Esophagus muscularis mucosa (tissue), 4 donors: ENCODE data around the gene ARHGEF7. TPM values are rescaled to one million over a fixed set of nuclear protein-coding genes. Genes with fewer than 3 reads are reported as not detected.

Experiments
- DNase-seq: peaks from one replicate; pipeline ENCODE4 v3.0.0-alpha.2; 2017; ENCODE audit errors: extremely low spot score
- H3K27ac ChIP-seq, 4 donors: fragments of 200-600 bp; sonication (generic); replicated peaks in 1 of 4; 1 replicate in 3 of 4; 2 replicates in 1 of 4; pipeline ENCODE4 v1.5.1; 2016 to 2019; ENCODE audit warnings: mild to moderate bottlenecking in 1 of 4
- H3K27me3 ChIP-seq, 4 donors: fragments of 200-600 bp; sonication (generic); one replicate each; pipeline versions ENCODE4 v1.5.1 to v1.6.0; 2016 to 2019
- H3K36me3 ChIP-seq, 4 donors: fragments of 200-600 bp; sonication (generic); one replicate each; pipeline ENCODE4 v1.5.1; 2016 to 2019
- H3K4me1 ChIP-seq, 4 donors: fragments of 200-600 bp; sonication (generic); one replicate each; pipeline ENCODE4 v1.5.1; 2016 to 2019
- H3K4me3 ChIP-seq, 4 donors: fragments of 200-600 bp; sonication (generic); 1 replicate in 2 of 4; 2 replicates in 2 of 4; pipeline ENCODE4 v1.5.1; 2016 to 2019; ENCODE audit warnings: mild to moderate bottlenecking in 4 of 4, moderate library complexity in 1 of 4
- H3K9me3 ChIP-seq, 4 donors: fragments of 200-600 bp; sonication (generic); 1 replicate in 3 of 4; 2 replicates in 1 of 4; pipeline ENCODE4 v1.5.1; 2016 to 2019
- EP300 ChIP-seq: sonication (generic); formaldehyde crosslinking; IDR thresholded peaks from one replicate; pipeline ENCODE4 v1.6.1; 2017; ENCODE audit warnings: antibody characterized with exemption
- POLR2A ChIP-seq: fragments of 450-650 bp; IDR thresholded peaks from one replicate; pipeline ENCODE4 v1.6.1; 2017; ENCODE audit warnings: antibody characterized with exemption, moderate library complexity, mild to moderate bottlenecking, low read depth
- POLR2AphosphoS5 ChIP-seq, 2 donors: sonication (generic); formaldehyde crosslinking; IDR thresholded peaks; one replicate each; pipeline ENCODE4 v1.6.1; 2017; ENCODE audit warnings: antibody characterized with exemption in 2 of 2
- WGBS: methylation state at CpG from one replicate; pipeline ENCODE4 v1.1.5; 2018; 5-methylcytosine and 5-hydroxymethylcytosine counted together
- intact Hi-C: fragments of 100-400 bp; cut with DNase I; formaldehyde crosslinking; loops from one replicate; pipeline ENCODE4 v1.15.1; 2023
- total RNA-seq, 4 donors: library from RNA; depleted of rRNA; stranded (reverse); fragments of >200 nt; gene quantifications; one replicate each; pipeline versions ENCODE4 v1.1.0 to v1.2.1, GENCODE V29; 2016
- TF ChIP-seq, protein P1 (sequence below), 3 experiments: fragments of 200-600 bp in 2 of 3; fragments of 450-650 bp in 1 of 3; sonication (generic) in 2 of 3; IDR thresholded peaks; one replicate each; pipeline ENCODE4 v1.5.1; 2017 to 2019; ENCODE audit warnings: antibody characterized with exemption in 3 of 3, mild to moderate bottlenecking in 2 of 3, moderate library complexity in 1 of 3

Gene ARHGEF7
- total RNA-seq, 4 donors from 2014 or later, result 36.0 to 53.6 (median 45.1) TPM

DNA sequence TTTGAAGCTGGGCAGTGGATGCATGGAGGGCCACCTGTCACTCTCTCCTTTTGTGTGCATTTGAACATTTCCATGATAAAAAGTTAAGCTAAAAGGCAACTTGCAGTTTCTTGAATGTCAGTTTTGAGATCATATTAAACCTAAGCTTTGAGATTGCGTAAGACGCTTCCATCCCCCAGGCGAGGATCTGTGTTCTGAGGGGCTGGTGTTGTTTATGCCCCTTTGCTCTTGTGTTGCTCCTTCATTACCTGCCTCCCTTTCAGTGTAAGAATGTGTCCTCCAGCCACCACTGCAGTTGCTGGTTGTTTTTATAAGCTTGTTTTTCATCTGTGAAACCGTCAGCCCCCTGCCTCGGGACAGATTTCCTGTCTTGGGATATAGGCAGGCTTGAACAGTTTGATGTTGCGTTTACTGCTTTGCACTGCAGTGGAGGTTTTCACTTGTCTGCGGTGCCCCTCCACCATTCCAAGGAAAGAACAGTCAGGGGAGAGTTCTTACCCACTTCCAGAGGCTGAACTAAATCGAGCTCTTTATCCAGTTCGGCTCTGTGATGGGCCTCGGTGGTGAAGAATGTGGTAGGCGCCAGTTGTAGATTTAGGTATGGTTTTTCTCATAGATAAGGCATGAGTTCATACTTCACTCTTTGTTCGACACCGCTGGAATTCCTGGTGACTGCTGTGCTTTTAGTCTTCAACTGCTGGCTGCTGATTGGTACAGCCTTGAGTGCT is 96.8 kb downstream of the ARHGEF7 start:
- DNase-seq, result no peak
- intact Hi-C loops, result loop anchor here (10.0 kb wide), 1 partner anchor 297 kb away; the partner anchor contains the start of gene ANKRD10
- Histone ChIP-seq H3K4me3 (no peak overlapping the region), H3K27me3 (no peaks in the 10 kb centered on the region), H3K36me3 (peaks cover 0 to 12% (median 0%) of the 10 kb centered on the region in 4 donors), H3K4me1 (peaks cover 68 to 91% (median 76%) of the 10 kb centered on the region in 4 donors), H3K27ac (peak overlapping the region in 1 of 4 donors; percentile 5), H3K9me3 (no peaks in the 10 kb centered on the region)
- 70% methylated on average over 13 of the region's 13 CpGs for WGBS
- TF ChIP-seq POLR2A, result no peak
- TF ChIP-seq, protein P1, sequence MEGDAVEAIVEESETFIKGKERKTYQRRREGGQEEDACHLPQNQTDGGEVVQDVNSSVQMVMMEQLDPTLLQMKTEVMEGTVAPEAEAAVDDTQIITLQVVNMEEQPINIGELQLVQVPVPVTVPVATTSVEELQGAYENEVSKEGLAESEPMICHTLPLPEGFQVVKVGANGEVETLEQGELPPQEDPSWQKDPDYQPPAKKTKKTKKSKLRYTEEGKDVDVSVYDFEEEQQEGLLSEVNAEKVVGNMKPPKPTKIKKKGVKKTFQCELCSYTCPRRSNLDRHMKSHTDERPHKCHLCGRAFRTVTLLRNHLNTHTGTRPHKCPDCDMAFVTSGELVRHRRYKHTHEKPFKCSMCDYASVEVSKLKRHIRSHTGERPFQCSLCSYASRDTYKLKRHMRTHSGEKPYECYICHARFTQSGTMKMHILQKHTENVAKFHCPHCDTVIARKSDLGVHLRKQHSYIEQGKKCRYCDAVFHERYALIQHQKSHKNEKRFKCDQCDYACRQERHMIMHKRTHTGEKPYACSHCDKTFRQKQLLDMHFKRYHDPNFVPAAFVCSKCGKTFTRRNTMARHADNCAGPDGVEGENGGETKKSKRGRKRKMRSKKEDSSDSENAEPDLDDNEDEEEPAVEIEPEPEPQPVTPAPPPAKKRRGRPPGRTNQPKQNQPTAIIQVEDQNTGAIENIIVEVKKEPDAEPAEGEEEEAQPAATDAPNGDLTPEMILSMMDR (IDR thresholded peaks at IDR 0.05), result no peak
- no peak for TF ChIP-seq POLR2AphosphoS5 (IDR thresholded peaks at IDR 0.05)
- no peak for TF ChIP-seq EP300

DNA sequence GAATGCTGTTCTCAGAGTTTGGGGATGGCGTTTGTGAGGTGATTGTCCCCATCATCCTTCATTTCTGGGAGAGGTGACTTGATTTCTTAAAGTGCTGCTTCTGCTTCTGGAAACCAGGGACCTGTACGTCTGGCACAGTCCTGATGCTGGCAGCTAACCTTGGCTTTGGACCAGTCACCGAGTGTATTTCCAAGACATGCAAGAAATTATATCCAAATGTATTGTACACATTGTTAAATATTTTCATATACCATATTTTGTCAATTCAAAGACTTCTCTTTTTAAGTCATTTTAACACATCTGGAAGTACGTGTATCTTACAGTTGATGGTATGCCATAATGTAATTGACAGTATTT is 97.4 kb downstream of the ARHGEF7 start:
- no peak for TF ChIP-seq EP300
- Histone ChIP-seq H3K27me3 (no peaks in the 10 kb centered on the region), H3K9me3 (no peaks in the 10 kb centered on the region), H3K4me1 (peaks cover 74 to 92% (median 77%) of the 10 kb centered on the region in 4 donors), H3K27ac (no peak overlapping the region), H3K36me3 (peaks cover 0 to 7% (median 0%) of the 10 kb centered on the region in 4 donors), H3K4me3 (no peak overlapping the region)
- intact Hi-C loops, result loop anchor here (10.0 kb wide), 1 partner anchor 298 kb away; the partner anchor contains the start of gene ANKRD10
- DNase-seq, result no peak
- 47% methylated on average over 4 of the region's 4 CpGs for WGBS

GRCh38 chr13:111213964-111214726 is 99.0 kb downstream of the ARHGEF7 start:
- no peak overlapping the region for H3K27ac ChIP-seq
- no peak overlapping the region for H3K4me3 ChIP-seq
- DNase-seq, result no peak
- WGBS, result 85% methylated on average over 22 of the region's 22 CpGs
- TF ChIP-seq EP300 (no peak), POLR2A (no peak), POLR2AphosphoS5 (IDR thresholded peaks at IDR 0.05) (no peak)
- TF ChIP-seq, protein P1 (IDR thresholded peaks at IDR 0.05), result no peak
- no peaks in the 10 kb centered on the region for H3K9me3 ChIP-seq
- H3K36me3 ChIP-seq, result peaks cover 0 to 22% (median 4%) of the 10 kb centered on the region in 4 donors
- peaks cover 73 to 94% (median 79%) of the 10 kb centered on the region in 4 donors for H3K4me1 ChIP-seq
- H3K27me3 ChIP-seq, result no peaks in the 10 kb centered on the region
- intact Hi-C loops, result loop anchor here (10.0 kb wide), 1 partner anchor 299 kb away; the partner anchor contains the start of gene ANKRD10

DNA sequence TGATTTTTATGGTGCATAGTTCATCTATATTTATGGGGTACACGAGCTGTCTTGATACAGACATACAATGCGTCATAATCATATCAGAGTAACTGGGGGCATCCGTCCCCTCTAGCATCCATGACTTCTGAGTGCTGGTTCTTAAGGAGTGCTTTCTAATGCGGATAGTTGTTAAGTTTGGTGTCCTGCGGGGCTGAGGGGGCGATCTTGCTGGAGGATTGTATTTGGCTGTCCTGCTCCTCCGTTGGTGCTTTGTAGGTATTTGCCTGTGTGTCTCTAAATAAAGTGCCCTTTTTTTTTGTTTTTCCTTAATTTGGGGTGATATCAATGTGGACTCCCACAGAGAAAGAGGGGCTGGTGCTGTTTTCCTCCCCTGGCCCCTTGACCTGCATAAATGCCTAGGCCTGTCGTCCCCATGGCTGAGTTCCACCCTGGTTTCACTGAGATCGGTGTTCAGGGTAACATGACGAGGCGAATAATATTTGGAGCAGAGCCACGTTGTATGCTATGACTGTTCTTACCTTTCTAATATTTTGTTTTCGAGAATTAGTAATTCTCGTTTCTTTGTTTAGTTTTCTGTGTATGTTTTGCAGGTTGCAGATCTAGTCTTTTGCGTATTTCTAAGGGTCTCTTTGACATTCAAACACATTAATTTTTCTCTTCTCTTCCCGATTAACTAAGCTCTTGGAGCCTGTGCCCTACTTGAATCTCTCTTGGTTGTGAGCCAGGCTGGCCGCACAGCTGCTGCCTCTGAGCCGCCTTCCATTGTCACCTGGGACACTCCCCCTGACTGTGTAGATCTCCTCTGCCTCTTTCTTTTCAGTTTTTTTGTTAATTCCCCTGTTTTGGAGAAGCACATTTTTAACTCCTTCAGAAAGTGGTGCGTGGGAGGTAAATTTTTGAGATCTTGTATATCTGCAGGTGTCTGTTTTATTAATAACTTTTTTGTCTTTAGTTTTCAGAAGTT is 100.3 kb downstream of the ARHGEF7 start:
- 81% methylated on average over 19 of the region's 19 CpGs for WGBS
- peaks cover 0 to 23% (median 7%) of the 10 kb centered on the region in 4 donors for H3K36me3 ChIP-seq
- peak overlapping the region in 1 of 4 donors; percentile 19 for H3K27ac ChIP-seq
- no peaks in the 10 kb centered on the region for H3K9me3 ChIP-seq
- no peak for DNase-seq
- H3K27me3 ChIP-seq, result no peaks in the 10 kb centered on the region
- TF ChIP-seq, protein P1 (IDR thresholded peaks at IDR 0.05), result no peak
- no peak for TF ChIP-seq EP300
- TF ChIP-seq POLR2A, result no peak
- no peak for TF ChIP-seq POLR2AphosphoS5 (IDR thresholded peaks at IDR 0.05)
- H3K4me3 ChIP-seq, result no peak overlapping the region
- H3K4me1 ChIP-seq, result peaks cover 72 to 94% (median 80%) of the 10 kb centered on the region in 4 donors
- intact Hi-C loops, result loop anchor here (10.0 kb wide), 1 partner anchor 301 kb away; the partner anchor contains the start of gene ANKRD10
